GM23248 (cell line): ENCODE data around the gene SYNPO. TPM values are rescaled to one million over a fixed set of nuclear protein-coding genes. Genes with fewer than 3 reads are reported as not detected.

Source experiments
- DNase-seq: peaks from one replicate; pipeline ENCODE4 v3.0.0-alpha.2; 2015
- H2AFZ ChIP-seq: fragments of 200-600 bp; sonication (generic); 2 replicates; pipeline ENCODE4 v1.6.1; 2016; ENCODE audit warnings: antibody characterized with exemption
- H3F3A ChIP-seq: fragments of 200-600 bp; sonication (generic); 2 replicates; pipeline ENCODE4 v1.6.1; 2016; ENCODE audit warnings: mild to moderate bottlenecking, antibody characterized with exemption, mixed run types; ENCODE audit not compliant: insufficient read depth
- H3K27ac ChIP-seq: fragments of 200-600 bp; sonication (generic); 2 replicates; pipeline ENCODE4 v1.5.1; 2016; ENCODE audit warnings: mild to moderate bottlenecking
- H3K27me3 ChIP-seq: fragments of 200-600 bp; sonication (generic); replicated peaks from 2 replicates; pipeline ENCODE4 v1.6.1; 2016; ENCODE audit warnings: mild to moderate bottlenecking; ENCODE audit not compliant: insufficient read depth
- H3K36me3 ChIP-seq: fragments of 200-600 bp; sonication (generic); 2 replicates; pipeline ENCODE4 v1.6.1; 2016; ENCODE audit warnings: low read depth, mild to moderate bottlenecking
- H3K4me1 ChIP-seq: fragments of 200-600 bp; sonication (generic); 2 replicates; pipeline ENCODE4 v1.6.1; 2016; ENCODE audit warnings: mild to moderate bottlenecking; ENCODE audit not compliant: insufficient read depth
- H3K4me2 ChIP-seq: fragments of 200-600 bp; sonication (generic); one replicate; pipeline ENCODE4 v1.6.1; 2016; ENCODE audit warnings: mild to moderate bottlenecking; ENCODE audit not compliant: unreplicated experiment
- H3K4me3 ChIP-seq: fragments of 200-600 bp; sonication (generic); 2 replicates; pipeline ENCODE4 v1.5.1; 2016; ENCODE audit warnings: mild to moderate bottlenecking
- H3K79me2 ChIP-seq: fragments of 200-600 bp; sonication (generic); 2 replicates; pipeline ENCODE4 v1.6.1; 2016; ENCODE audit warnings: mild to moderate bottlenecking; ENCODE audit not compliant: insufficient read depth
- H3K9ac ChIP-seq: fragments of 200-600 bp; sonication (generic); 2 replicates; pipeline ENCODE4 v1.6.1; 2016; ENCODE audit warnings: mild to moderate bottlenecking
- H3K9me2 ChIP-seq: fragments of 200-600 bp; sonication (generic); 2 replicates; pipeline ENCODE4 v1.6.1; 2016; ENCODE audit warnings: mixed run types, mild to moderate bottlenecking, moderate library complexity; ENCODE audit not compliant: insufficient read depth
- H3K9me3 ChIP-seq: fragments of 200-600 bp; sonication (generic); one replicate; pipeline ENCODE4 v1.6.1; 2017; ENCODE audit warnings: low read depth
- H4K20me1 ChIP-seq: fragments of 200-600 bp; sonication (generic); 2 replicates; pipeline ENCODE4 v1.6.0; 2016; ENCODE audit not compliant: insufficient read depth
- EZH2 ChIP-seq: fragments of 200-600 bp; sonication (generic); IDR thresholded peaks from 2 replicates; pipeline ENCODE4 v1.6.1; 2018; ENCODE audit warnings: antibody characterized with exemption, mild to moderate bottlenecking; ENCODE audit not compliant: insufficient read depth, poor library complexity, severe bottlenecking
- EZH2phosphoT487 ChIP-seq: fragments of 200-600 bp; sonication (generic); IDR thresholded peaks from 2 replicates; pipeline ENCODE4 v1.6.1; 2018; ENCODE audit warnings: antibody characterized with exemption, moderate library complexity, mild to moderate bottlenecking, low read depth; ENCODE audit not compliant: insufficient read depth
- WGBS, 2 experiments: methylation state at CpG; one replicate each; pipeline ENCODE4 v1.1.6; 2015 to 2017; ENCODE audit warnings: low lambda C conversion rate in 2 of 2, low coverage in 1 of 2; ENCODE audit errors: missing lambda C conversion rate in 2 of 2; 5-methylcytosine and 5-hydroxymethylcytosine counted together
- in situ Hi-C: fragments of 300-500 bp; cut with MboI; formaldehyde crosslinking; loops from 2 replicates; pipeline ENCODE4 v1.15.0; 2020
- polyA plus RNA-seq: library from polyadenylated mRNA; unstranded; fragments of >200 nt; fragmentation: Nextera tagmentation; extraction: Ambion mirVana; gene quantifications from 2 replicates; pipeline ENCODE4 v1.2.1, GENCODE V29; 2016
- total RNA-seq: library from RNA; depleted of rRNA; stranded (reverse); fragments of >200 nt; shearing (Covaris generic); gene quantifications from 2 replicates; pipeline ENCODE4 v1.2.3, GENCODE V29; 2014

Gene SYNPO
- total and polyA plus RNA-seq, 2 experiments from 2014 or later: 5.6 to 6.1 TPM

- no peak overlapping the region for H2AFZ ChIP-seq
- H4K20me1 ChIP-seq: no peaks in the 10 kb centered on the region
- H3K9me3 ChIP-seq: no peaks in the 10 kb centered on the region
- peaks cover 8% of the 10 kb centered on the region for H3K4me1 ChIP-seq
- no peaks in the 10 kb centered on the region for H3K9me2 ChIP-seq
- in situ Hi-C loops: no loop called here
- H3K4me2 ChIP-seq: no peak overlapping the region
- no peak overlapping the region for H3K9ac ChIP-seq
- peaks cover 22% of the 10 kb centered on the region; the same call in 1 of the 2 replicates for H3F3A ChIP-seq
- H3K27me3 ChIP-seq: no peaks in the 10 kb centered on the region
- H3K36me3 ChIP-seq: peaks cover 82% of the 10 kb centered on the region
- TF ChIP-seq EZH2phosphoT487 (no peak), EZH2 (no peak)
- 65% methylated on average over 3 of the region's 3 CpGs for WGBS, 2 experiments
- peak; percentile 30 for DNase-seq
- H3K79me2 ChIP-seq: peaks cover 28% of the 10 kb centered on the region
- H3K27ac ChIP-seq: no peak overlapping the region
- no peak overlapping the region for H3K4me3 ChIP-seq
Observed at GRCh38 chr5:150694612-150695011, 54.2 kb downstream of the SYNPO start.

GRCh38 chr5:150700246-150700593 is 59.8 kb downstream of the SYNPO start:
- H3K79me2 ChIP-seq: peaks cover 39% of the 10 kb centered on the region
- in situ Hi-C loops: no loop called here
- no peak for DNase-seq
- H4K20me1 ChIP-seq: no peaks in the 10 kb centered on the region
- H3K4me2 ChIP-seq: peak overlapping the region; percentile 77
- peaks cover 14% of the 10 kb centered on the region for H3K4me1 ChIP-seq
- peaks cover 34% of the 10 kb centered on the region for H3K36me3 ChIP-seq
- H3K9me2 ChIP-seq: no peaks in the 10 kb centered on the region
- TF ChIP-seq EZH2phosphoT487 (no peak), EZH2 (no peak)
- H3K4me3 ChIP-seq: peak overlapping the region; percentile 82
- H3K27ac ChIP-seq: peak overlapping the region; percentile 75
- H3F3A ChIP-seq: peaks cover 12% of the 10 kb centered on the region; the same call in 1 of the 2 replicates
- peak overlapping the region; percentile 96 for H2AFZ ChIP-seq
- no peaks in the 10 kb centered on the region for H3K9me3 ChIP-seq
- H3K9ac ChIP-seq: peak overlapping the region; percentile 92
- H3K27me3 ChIP-seq: no peaks in the 10 kb centered on the region
- WGBS, 2 experiments: 0 to 3% methylated on average over 15 of the region's 15 CpGs

DNA sequence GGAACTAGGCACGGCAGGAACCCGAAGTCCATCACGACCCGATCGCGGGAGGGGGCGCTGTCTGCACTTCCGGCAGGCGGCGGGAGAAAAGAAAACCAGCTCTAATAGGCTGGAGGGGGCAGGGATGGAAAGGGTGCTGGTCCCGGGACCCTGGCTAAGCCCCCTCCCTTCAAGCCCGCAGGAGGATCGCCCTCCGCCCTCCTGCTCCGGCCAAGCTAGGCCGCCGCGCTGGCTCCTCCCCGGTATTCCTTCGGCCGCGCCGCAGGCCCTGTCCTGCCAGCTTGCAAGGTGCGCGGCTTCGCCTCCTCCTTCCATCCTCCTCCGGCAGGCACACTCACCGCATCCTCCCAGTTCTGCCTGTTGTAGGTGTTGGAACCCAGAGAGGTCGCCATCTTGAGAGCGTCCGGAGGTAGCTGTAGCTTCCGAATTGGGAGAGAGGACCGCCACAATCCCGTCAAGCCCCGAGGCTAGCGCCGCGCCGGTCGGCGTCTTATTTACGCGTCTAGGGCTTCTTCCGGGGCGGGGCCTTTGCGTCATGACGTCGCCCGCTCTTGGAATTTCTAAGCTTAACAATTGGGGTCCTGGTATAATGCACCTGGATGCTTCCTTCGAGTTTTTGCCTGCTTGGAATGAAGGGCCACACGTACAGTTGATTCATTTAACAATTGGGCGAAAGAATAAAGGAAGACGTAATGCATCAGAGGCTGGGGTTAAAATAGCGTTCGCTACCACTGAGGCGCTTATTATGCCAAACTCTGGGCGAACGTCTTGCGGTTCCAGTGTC is 60.3 kb downstream of the SYNPO start, which contains the start of gene RBM22:
RBM22 (minus strand) TSS at position 469 of the 784 bp plus-strand sequence; CDS start at position 392, 77 bp downstream.
- WGBS, 2 experiments: 1% methylated on average over 49 to 58 of the region's 59 CpGs
- peak within 1 kb of the TSS; percentile 77 for H3K4me2 ChIP-seq

GRCh38 chr5:150703762-150704161 is 63.3 kb downstream of the SYNPO start:
- in situ Hi-C loops: no loop called here

More for the DNA sequence above, 60.3 kb downstream of the SYNPO start, which contains the start of gene RBM22:
- Histone ChIP-seq H3K9me2 (no peaks in the 10 kb centered on the region), H2AFZ (peak within 1 kb of the TSS; percentile 96), H3K4me3 (peak within 1 kb of the TSS; percentile 82), H3K27me3 (no peaks in the 10 kb centered on the region), H3K9ac (peak within 1 kb of the TSS; percentile 92), H4K20me1 (no peaks in the 10 kb centered on the region), H3F3A (peaks cover 12% of the 10 kb centered on the region; the same call in 1 of the 2 replicates), H3K79me2 (peaks cover 39% of the 10 kb centered on the region), H3K36me3 (peaks cover 29% of the 10 kb centered on the region), H3K4me1 (peaks cover 14% of the 10 kb centered on the region), H3K9me3 (no peaks in the 10 kb centered on the region), H3K27ac (peak within 1 kb of the TSS; percentile 75)
- TF ChIP-seq EZH2 (no peak), EZH2phosphoT487 (no peak)
- DNase-seq: peak; percentile 96
- in situ Hi-C loops: no loop called here

More at GRCh38 chr5:150703762-150704161, 63.3 kb downstream of the SYNPO start:
- H3K27ac ChIP-seq: no peak overlapping the region
- peaks cover 18% of the 10 kb centered on the region; the same call in 1 of the 2 replicates for H3F3A ChIP-seq
- no peak overlapping the region for H3K4me2 ChIP-seq
- H3K36me3 ChIP-seq: peaks cover 10% of the 10 kb centered on the region; the same call in 1 of the 2 replicates
- no peaks in the 10 kb centered on the region for H3K9me3 ChIP-seq
- H3K27me3 ChIP-seq: no peaks in the 10 kb centered on the region
- no peak overlapping the region for H3K9ac ChIP-seq
- H2AFZ ChIP-seq: no peak overlapping the region
- peaks cover 20% of the 10 kb centered on the region for H3K79me2 ChIP-seq
- TF ChIP-seq EZH2phosphoT487: no peak
- no peak for TF ChIP-seq EZH2
- peak; percentile 44 for DNase-seq
- H3K9me2 ChIP-seq: no peaks in the 10 kb centered on the region
- H4K20me1 ChIP-seq: no peaks in the 10 kb centered on the region
- H3K4me1 ChIP-seq: peaks cover 14% of the 10 kb centered on the region
- no peak overlapping the region for H3K4me3 ChIP-seq
- 75 to 80% methylated on average over 3 of the region's 3 CpGs for WGBS, 2 experiments
